Smooth muscle cell of the brain vasculature (primary cell): Measurements from ENCODE around the gene PPP4R4.
"Not testable (repeated sequence)": the region's sequence is repeated elsewhere in the genome, so short reads cannot be mapped to it uniquely, and the experiment has no call there.

Experiments used
- DNase-seq: peaks from one replicate; pipeline ENCODE4 v3.0.0-alpha.2; 2012; ENCODE audit warnings: low read depth, low spot score

The PPP4R4 gene

DNA sequence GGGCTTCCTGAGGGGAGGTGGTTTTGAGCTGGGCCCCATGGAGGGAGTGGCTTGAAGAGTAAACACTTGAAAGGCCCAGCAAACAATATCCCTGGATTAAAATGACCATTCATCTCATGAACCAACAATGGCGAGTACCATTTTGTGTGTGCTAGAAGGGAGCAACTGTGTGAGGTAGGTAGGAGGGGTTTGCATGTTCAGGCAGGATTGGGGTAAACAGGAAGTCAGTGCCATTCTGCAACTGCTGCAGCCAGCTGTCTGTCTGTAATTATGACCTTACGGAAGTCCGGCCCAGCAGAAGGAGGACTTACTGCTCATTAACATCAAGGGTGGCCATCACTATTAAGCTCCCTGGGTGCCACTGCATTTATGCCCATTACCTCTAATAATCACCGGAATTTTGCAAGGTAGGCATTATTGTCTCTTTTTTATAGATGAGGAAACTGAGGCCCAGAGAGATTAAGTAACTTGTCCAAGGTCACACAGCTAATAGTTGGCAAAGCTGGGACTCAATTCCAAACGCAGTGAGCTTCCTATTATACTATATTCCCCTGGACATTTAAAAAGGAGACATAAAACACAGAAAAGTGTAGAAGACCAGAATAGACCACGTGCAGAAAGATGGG lies 28.1 kb upstream of the PPP4R4 start:
- no peak for DNase-seq

GRCh38 chr14:94152676-94153075 lies 21.4 kb upstream of the PPP4R4 start:
- no peak for DNase-seq

DNA sequence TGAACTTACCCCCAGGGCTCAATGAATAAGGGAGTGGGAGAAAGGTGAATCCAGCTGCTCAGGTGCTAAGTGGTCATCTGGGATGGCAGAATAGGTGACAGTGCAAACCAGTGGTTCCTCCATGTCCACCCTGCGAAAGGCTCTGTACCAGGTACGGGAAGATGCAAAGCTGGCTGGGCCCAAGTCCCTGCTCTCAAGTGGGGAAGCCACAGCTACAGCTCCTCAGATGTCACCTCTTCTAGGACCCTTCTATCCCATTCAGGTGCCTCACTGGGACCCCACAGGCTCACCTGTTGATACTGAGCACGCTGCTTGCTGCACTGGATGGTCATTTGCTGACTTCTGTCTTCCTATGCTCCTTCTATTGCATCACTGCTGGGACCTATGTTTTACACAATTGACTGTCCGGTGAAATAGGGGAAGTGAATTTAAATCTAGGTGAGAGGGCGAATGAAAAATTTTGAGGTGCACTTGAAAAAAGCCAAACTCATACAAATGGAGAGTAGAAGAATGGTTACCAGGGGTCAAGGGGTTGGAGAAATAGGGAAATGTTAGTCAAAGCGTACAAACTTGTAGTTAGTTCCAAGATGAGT lies 20.3 kb upstream of the PPP4R4 start:
- no peak for DNase-seq

- DNase-seq: not testable (repeated sequence)
These were observed 18.0 kb upstream of the PPP4R4 start for GRCh38 chr14:94156143-94156542.

DNA sequence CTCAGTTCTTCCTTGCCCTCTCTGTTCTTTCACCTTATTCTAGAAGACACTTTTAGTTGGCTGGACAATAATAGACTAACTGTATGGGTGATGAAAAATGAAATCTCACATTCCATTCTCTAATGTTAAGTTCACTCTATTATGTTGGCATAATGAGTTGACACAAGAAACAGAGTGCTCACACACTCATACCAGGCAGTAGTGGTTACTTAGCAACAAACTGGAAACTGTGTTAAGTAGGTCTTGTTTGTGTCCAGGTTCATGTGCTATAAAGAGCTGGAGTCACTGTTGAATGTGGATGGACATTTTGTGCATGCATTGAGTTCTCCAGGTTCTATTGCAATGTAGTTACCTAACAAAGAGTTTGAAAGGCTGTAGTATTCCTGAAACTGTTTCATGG lies 16.9 kb upstream of the PPP4R4 start:
- no peak for DNase-seq

- no peak for DNase-seq
These were observed 15.8 kb upstream of the PPP4R4 start for GRCh38 chr14:94158239-94158883.

- no peak for DNase-seq
These were observed 13.1 kb upstream of the PPP4R4 start for GRCh38 chr14:94161058-94161457.

DNA sequence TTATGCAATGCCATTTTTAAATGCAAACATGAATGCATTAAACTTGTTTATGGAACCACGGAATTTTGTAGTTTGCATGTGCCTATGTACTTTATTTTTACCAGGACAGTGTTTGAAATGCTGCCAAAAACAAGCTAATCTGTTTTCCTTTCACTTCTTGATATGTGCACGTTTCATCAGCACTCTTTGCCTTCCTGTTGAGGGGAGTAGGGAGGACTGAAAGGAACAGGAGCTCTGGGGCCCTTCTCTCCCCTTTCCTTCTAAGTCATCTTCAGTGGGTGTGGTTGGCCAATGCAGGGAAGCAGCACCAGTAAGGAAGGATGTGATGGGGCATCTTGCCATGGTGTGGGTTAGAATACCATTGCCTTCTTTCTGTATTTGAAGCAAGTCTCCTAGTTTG lies 12.1 kb upstream of the PPP4R4 start:
- DNase-seq: no peak

DNA sequence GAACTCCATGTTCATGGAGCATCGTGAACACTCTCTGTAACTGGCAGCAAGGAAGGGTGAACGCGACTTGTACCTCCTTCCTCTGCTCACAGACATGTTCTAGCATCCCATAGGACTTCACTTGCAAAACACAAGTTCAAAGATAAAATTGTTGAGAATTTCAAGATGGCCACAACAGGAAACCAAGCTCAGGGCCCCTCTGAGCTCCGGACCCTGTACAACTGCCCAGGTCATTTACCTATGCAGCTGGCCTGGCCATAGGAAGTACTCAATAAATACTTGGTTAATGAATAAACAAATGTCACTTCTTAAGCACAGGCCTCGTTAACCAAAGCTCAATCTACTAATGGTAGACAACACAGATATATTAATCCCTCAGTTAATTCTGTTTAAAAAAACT lies 11.7 kb upstream of the PPP4R4 start:
- no peak for DNase-seq

DNA sequence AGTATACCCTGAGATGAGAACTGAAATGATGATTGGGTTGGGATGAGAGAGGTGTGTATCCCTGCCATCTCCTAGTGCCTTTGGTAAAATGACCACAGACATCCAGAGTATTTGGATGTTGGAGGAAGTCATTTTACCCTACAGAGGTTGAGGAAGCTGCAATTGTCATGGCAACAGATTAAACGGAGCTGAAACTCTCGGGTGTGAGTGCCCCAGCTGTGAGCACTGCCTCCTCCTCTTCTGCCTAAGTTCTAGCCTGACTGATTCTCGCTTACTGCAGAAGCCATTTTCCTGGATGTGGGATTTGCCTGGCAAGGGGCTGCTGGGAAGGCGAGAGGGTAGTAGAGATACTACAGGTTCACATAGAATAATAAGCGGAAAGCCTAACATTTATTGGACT lies 10.3 kb upstream of the PPP4R4 start:
- DNase-seq: no peak

- DNase-seq: no peak
These were observed 9.3 kb upstream of the PPP4R4 start for GRCh38 chr14:94164685-94165431.

DNA sequence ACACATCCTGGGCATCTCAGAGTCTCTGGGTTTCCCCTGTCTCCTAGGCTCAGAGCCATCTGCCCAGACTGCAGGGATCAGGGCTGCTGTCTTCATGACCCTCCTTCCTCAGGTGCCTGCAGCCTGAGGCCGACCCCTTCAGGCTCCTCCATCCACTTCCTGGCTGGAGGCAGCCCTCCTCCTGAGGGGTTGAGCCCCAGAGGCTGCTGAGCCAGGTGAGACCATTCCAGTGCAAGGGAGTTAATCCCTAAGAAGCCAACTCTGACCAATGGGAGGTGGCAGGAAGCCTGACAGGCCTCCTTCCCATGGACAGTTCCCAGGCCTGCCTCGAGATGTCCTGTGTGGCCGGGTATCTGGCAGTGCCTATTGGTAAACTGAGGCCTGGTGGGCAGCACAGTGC lies 8.4 kb upstream of the PPP4R4 start:
- no peak for DNase-seq

DNA sequence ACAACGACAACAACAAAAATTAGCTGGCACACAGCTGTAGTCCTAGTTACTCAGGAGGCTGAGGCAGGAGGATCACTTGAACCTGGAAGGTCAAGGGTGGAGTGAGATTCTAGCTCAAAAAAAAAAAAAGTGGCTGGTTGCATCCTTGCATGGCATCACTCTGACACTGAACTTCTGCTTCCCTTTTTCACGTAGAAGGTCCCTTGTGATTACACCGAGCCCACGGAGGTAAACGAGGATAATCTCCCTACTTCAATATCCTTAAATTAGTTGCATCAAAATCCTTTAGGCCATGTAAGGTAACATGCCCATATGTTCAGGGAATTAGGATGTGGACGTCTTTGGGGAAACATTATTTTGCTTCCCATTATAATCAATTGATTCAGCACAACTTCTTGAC lies 4.0 kb upstream of the PPP4R4 start:
- DNase-seq: no peak

DNA sequence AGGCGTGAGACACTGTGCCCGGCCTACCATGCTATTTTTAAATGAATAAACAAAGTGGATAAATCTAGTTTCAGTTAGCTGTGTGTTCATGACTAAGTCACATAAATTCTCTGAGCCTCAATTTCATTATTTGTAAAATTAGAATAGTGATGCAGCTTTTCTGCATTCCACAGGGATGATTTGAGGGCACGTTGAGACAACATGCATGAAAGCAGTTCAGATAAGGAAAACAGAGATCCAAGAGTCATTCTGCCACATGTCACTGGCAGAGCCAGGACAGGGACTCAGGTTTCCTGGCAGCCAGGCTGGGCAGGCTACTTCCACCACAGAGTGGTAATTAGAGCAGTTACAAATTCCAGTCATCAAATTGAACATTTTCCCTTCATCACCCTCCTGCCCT lies 2.9 kb upstream of the PPP4R4 start:
- no peak for DNase-seq

GRCh38 chr14:94172545-94172944 lies 1.6 kb upstream of the PPP4R4 start:
- no peak for DNase-seq

GRCh38 chr14:94173471-94173884 lies 644 bp upstream of the PPP4R4 start:
- DNase-seq: no peak

GRCh38 chr14:94174604-94175010 lies 485 bp downstream of the PPP4R4 start:
- no peak for DNase-seq

DNA sequence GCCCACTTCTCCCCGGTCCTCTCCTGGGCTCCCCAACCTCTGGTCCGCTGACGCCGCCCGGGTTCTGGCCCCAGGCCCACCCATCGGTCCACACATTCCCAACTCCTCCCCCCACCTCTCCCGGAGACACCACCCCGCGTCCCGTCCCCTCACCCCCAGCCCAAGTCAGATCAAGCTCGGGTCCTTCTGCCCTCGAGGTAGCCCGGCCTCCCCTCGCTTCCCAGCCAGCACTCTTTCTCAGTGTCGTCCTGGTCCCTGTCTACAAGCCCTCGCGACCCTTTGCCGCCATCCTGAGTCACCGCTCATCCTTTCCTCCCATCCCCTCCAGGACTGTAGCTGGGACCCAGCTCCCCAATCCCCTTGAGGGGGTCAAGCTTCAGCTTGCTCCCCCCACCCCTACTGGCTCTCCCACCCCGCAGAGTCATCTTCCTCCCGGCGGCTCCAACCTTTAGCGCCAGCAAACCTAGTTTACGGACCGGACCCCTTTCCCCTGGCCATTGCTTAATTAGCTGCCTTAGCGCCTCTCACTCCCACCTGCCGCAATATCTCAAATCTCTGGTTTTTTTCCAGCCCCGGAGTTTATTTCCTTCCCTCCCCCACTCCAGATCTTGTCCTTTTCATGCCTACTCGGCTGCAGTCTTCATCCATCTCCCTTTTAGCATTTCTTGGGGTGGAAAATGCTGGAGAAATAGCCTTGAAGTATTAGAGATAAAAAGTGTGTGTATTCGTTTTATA lies 1.1 kb downstream of the PPP4R4 start:
- DNase-seq: no peak

GRCh38 chr14:94175747-94176146 lies 1.6 kb downstream of the PPP4R4 start:
- no peak for DNase-seq

DNA sequence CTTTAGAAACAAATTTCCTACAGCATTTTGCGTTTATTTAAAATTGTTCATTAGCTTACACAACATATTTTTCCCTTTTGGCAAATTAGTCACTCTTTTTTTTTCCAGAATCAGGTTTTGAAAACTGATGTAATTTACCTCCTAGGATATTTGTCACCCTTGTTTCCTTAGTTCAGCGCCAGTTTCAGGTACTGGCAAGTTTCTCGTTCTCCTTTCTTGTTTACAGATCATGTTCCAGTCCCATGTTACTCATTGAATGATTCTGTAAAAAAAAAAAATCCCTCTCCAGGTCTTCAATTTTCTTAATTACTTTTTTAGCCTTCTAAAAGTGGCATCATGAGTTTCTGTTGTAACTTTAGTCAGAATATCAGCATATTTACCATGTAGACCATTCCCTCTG lies 2.7 kb downstream of the PPP4R4 start:
- DNase-seq: no peak

GRCh38 chr14:94177806-94178205 lies 3.7 kb downstream of the PPP4R4 start:
- no peak for DNase-seq

DNA sequence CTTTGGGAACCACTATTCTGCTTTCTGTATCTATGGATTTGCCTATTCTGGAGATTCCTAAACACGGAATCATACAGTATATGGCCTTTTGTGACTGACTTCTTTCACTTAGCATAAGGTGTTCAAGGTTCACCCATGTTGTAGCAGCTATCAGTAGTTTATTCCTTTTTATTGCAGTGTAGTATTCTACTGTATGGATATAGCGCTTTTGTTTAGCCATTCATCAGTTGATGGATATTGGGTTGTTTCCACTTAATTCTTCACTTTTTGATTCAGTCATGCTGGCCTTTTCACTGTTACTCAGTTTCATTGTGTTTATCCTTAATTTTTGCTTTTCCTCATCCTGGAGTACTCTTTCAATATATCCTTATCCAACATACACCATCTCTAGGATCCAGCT lies 5.1 kb downstream of the PPP4R4 start:
- no peak for DNase-seq
